Neural progenitor cell (in vitro differentiated cells): ENCODE data around the gene RETSAT.
"Not testable (repeated sequence)": the region's sequence is repeated elsewhere in the genome, so short reads cannot be mapped to it uniquely, and the experiment has no call there.

Experiments used
- CTCF ChIP-seq: fragments of 200-600 bp; sonication (generic); IDR thresholded peaks from 2 replicates; pipeline ENCODE4 v1.5.1; 2017; ENCODE audit warnings: antibody characterized with exemption, mild to moderate bottlenecking
- EZH2 ChIP-seq: fragments of 200-600 bp; sonication (generic); IDR thresholded peaks from 2 replicates; pipeline ENCODE4 v1.6.1; 2017; ENCODE audit warnings: antibody characterized with exemption, mild to moderate bottlenecking, moderate library complexity

- TF ChIP-seq CTCF, EZH2: not testable (repeated sequence)
Measured at GRCh38 chr2:85323988-85324367, 30.4 kb downstream of the RETSAT start.
